ENCODE data around the gene DNAJC9.

The DNAJC9 gene

GRCh38 chr10:73239908-73240307, 7.1 kb downstream of the DNAJC9 start:
- no peak for DNase-seq (ENCODE audit: low read depth in 3 of 3)

- no peak for DNase-seq (ENCODE audit: low read depth in 3 of 3)
Observed at GRCh38 chr10:73238990-73239566, 8.0 kb downstream of the DNAJC9 start.

DNA sequence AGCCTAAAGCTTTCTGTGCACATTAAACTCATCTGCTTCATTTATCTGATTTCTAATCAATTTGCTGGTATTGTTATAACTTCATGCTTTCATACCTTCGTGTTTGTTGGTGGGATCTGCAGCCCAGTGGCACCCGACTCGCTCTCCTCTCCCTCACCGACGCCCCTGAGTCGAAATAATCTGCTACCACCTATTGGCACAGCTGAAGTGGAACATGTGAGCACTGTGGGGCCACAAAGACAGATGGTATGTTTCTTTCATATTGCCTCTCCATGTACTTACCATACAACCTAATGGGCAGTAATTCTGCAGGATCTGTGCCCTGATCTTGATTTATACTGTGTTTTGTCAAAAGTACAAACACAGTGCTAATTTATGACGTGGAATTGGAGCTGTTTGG, 12.4 kb downstream of the DNAJC9 start:
- DNase-seq (ENCODE audit: low read depth in 3 of 3): no peak

GRCh38 chr10:73233883-73234282, 13.2 kb downstream of the DNAJC9 start:
- no peak for DNase-seq (ENCODE audit: low read depth in 3 of 3)

GRCh38 chr10:73232887-73233286, 14.2 kb downstream of the DNAJC9 start:
- no peak for DNase-seq (ENCODE audit: low read depth in 3 of 3)

DNA sequence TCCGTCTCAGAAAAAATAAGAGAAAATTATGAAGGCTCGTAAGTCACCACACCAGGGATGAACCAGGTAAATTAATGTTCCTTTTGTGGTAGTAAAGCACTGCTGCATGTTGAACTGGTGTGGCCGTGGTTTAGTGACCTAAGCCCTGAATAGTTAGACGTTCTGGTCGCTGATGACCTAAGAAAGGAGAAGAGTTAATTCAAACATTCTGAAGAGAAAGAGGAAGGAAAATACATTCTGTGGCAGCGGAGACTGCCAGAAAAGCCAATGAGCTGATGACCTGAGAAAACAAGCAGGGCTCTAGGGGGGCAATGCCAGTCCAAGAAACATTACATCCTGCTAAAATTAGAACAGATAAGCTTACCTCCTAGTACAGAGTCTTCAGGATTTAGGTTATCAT, 17.5 kb downstream of the DNAJC9 start:
- DNase-seq (ENCODE audit: low read depth in 3 of 3): no peak

GRCh38 chr10:73228247-73228646, 18.8 kb downstream of the DNAJC9 start:
- DNase-seq (ENCODE audit: low read depth in 3 of 3): no peak

DNA sequence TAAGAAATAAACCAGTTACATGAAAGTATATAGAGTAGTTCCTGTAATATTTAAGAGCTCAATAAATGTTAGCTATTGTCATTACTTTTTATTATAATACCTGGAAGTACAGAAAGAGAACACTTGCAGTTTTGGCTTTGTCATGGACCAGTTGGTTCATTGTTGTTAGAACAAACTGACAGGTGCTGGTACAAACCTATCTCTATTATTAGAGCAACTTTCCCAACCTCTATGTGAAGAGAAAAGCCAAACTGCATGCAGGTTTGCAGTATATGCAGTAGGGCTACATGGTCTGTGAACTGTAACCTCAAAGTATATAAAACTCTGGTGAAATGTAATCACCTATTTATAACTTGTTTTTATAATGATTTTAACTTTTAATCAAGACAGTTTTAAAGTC, 20.4 kb downstream of the DNAJC9 start:
- no peak for DNase-seq (ENCODE audit: low read depth in 3 of 3)

DNA sequence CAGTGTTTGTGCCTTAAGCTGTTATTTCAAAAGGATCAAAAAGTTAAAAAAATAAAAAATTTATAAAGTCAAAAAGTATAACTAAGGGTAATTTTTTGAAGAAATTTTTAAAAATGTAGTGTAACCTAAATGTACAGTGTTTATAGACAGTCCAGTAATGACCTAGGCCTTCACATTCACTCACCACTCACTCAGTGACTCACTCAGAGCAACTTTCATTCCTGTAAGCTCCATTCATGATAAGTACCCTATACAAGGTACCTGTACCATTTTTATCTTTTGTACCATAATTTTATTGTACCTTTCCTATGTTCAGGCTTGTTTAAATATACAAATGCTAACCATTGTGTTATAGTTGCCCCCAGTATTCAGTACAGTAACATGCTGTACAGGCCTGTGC, 21.5 kb downstream of the DNAJC9 start:
- DNase-seq (ENCODE audit: low read depth in 3 of 3): no peak

DNA sequence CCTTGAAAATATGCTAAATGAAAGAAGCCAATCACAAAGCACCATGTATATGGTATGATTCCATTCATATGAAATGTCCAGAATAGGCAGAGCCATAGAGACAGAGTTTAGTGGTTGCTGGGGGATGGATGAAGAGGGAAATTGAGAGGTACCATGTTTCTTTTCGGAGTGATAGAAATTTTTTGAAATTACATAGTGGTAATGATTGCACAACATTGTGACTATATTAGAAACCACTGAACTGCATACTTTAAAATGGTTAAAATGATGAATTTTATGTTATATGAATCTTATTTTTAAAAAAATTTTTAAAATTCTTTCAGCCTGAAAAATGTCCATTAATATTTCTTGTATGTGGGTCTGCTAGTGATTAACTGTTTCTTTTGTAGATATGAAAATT, 26.1 kb downstream of the DNAJC9 start:
- DNase-seq (ENCODE audit: low read depth in 3 of 3): no peak

DNA sequence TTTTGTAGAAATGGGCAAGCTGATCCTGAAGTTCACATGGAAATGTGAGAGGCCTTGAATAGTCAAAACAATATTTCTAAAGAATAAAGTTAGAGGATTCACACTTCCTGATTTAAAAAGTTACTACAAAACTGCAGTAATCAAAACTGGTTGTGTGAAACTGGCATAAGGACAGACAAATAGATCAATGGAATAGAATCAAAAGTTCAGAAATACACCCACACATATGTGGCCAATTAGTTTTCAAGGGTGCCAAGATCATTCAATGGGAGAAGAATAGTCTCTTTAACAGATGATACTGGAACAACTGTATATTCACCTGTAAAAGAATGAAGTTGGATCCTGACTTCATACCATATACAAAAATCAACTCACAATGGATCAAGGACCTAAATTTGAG, 27.7 kb downstream of the DNAJC9 start:
- DNase-seq (ENCODE audit: low read depth in 3 of 3): no peak

DNA sequence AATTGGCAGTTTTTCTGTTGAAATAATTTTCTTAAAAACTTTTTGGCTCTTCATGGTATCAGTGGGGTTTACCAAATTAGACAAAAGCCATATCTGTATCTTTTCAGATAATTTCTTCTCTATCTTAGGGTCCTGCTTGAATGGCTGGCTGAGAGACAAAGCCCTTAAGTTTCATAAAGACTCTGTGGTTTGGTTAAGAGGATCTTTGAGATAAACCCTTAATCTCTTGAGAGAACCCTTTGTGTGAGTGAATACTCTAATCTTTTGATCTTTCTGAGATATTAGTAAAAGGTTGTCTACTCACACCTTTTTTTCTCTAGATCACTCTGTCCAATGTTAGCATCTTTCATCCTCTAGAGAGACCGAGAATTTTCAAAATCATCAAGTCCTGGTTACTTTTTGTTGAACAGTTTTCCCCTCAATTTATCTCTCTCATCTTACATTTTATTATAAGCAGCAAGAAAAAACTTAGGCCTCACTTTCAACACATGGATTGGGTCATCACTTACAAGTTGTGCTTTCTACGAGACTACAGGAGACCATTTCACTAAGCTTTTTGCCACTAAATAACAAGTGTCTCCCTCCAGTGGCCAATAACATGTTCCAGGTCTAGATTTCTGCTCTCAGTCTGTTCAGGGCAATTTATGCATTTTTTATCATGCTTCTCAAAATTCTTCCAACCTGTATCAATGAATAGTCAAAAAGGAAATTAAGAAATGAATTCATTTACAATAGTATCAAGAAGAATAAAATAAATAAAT, 28.4 kb downstream of the DNAJC9 start:
- no peak for DNase-seq (ENCODE audit: low read depth in 3 of 3)

- no peak for DNase-seq (ENCODE audit: low read depth in 3 of 3)
Observed at GRCh38 chr10:73217628-73218027, 29.4 kb downstream of the DNAJC9 start.

DNA sequence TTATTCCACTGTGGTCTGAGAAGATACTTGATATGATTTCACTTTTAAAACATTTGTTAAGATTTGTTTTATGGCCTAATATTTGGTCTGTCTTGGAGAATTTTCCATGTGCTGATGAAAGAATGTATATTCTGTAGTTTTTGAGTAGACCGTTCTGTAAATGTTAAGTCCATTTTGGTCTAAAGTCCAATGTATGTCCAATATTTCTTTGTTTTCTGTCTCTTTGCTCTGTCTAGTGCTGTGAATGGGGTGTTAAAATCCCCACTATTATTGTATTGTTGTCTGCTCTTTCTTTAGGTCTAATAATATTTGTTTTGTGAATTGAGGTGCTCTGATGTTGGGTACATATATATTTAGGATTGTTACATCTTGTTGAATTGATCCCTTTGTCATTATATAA, 31.3 kb downstream of the DNAJC9 start:
- DNase-seq (ENCODE audit: low read depth in 3 of 3): no peak

DNA sequence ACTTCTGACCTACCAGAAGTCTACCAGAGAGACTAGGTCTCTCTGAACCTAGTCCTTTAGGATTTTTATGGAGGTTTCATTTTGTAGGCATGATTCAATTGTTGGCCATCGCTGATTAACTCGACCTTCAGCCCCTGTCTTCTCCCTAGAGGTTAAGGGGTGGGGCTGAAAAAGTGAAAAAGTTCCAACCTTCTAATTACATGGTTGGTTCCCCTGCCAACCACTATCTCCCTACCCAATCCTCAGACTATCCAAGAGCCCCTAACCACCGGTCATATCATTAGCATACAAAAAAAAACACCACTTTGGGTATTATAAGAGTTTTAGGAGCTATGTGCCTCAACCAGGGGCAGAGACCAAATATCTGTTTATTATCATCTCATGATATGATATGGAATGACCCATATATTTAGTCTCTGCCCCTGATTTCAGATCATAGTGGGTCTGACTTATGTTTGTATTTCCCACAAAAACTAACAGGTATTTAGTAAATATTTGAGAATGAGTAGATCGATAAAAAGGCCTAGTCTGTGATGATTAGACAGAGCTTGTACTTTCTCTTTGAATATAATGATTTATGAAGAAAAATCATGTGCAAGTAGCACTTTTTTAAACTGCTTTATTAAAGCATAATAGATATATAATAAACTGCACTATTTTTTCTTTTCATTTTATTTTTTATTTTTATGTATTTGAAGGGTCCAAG, 35.8 kb downstream of the DNAJC9 start:
- no peak for DNase-seq (ENCODE audit: low read depth in 3 of 3)

DNA sequence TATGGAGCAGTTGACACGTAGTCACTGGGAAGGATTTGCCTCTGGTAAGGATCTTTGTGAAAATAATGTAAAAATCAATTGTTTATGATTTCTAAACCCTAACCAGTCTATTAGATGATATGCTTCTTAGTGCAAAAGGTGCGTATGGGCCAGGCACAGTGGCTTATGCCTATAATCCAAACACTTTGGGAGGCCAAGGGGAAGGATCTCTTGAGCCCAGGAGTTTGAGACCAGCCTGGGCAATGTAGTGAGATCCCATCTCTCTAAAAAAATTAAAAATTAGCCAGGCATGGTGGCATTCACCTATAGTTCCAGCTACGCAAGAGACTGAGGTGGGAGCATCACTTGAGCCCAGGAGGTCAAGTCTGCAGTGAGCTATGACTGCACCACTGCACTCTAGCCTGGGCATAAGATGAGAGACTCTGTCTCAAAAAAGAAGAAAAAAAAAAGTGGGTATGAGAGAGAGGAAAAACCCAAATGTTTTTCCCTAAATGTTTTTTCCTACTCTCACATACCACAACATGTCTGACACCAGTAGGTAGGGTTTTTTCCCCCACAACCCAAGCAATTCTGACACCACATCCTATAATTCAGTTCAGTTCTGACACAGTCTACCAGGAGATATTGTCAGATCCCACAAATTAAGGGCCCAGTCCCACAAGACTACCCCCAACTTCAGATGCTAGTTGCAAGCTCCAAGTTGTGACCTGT, 36.5 kb downstream of the DNAJC9 start:
- no peak for DNase-seq (ENCODE audit: low read depth in 3 of 3)

GRCh38 chr10:73209705-73210104, 37.4 kb downstream of the DNAJC9 start:
- no peak for DNase-seq (ENCODE audit: low read depth in 3 of 3)

- no peak for DNase-seq (ENCODE audit: low read depth in 3 of 3)
Observed at GRCh38 chr10:73207883-73208282, 39.2 kb downstream of the DNAJC9 start.

DNA sequence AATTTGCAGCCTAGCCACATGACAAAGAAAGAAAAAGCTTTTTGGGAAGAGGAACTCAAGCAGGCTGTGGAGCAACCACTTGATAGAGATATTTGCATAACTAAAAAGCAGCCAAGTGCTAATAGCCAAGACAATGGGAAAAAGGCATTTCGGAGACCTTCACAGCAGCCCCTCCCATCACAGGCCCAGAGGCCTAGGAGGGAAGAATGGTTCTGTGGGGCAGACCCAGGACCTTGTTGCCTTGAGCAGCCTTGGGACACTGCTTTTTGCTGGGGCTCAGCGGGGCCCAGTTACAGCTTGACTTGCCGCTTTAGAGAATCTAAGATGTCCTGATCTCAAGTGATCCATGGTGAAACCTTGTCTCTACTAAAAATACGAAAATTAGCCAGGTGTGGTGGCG, 40.7 kb downstream of the DNAJC9 start:
- DNase-seq (ENCODE audit: low read depth in 3 of 3): no peak

- DNase-seq (ENCODE audit: low read depth in 3 of 3): no peak
Observed at GRCh38 chr10:73205890-73206289, 41.2 kb downstream of the DNAJC9 start.

DNA sequence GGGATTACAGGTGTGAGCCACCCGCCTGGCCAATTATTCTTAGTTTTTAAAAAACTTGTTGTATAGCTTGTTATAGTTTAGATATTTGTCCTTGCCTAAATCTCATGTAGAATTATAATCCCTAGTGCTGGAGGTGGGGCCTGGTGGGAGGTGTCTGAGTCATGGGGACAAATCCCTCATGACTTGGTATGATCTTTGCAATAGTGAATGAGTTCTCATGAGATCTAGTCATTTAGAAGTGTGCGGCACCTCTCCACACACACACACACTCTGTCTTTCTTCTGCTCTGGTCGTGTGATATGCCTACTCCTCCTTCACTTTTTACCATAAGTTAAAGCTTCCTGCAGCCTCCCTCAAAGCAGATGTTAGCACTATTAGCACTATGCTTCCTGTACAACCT, 42.0 kb downstream of the DNAJC9 start:
- no peak for DNase-seq (ENCODE audit: low read depth in 3 of 3)
